H9 (cell line): ENCODE measurements around the gene CDC25C. TPM values are rescaled to one million over a fixed set of nuclear protein-coding genes. Genes with fewer than 3 reads are reported as not detected.

ENCODE experiments used
- DNase-seq: peaks from one replicate; pipeline ENCODE4 v3.0.0-alpha.2; 2017
- H2AFZ ChIP-seq: one replicate; pipeline ENCODE4 v1.6.1; 2013; ENCODE audit warnings: mild to moderate bottlenecking, low read length, control low read depth, moderate library complexity
- H2AK5ac ChIP-seq: 2 replicates; pipeline ENCODE4 v1.6.1; 2013; ENCODE audit warnings: low read length, control low read depth, mixed read lengths; ENCODE audit not compliant: insufficient read length
- H2BK120ac ChIP-seq: one replicate; pipeline ENCODE4 v1.6.1; 2013; ENCODE audit warnings: low read depth, mild to moderate bottlenecking, low read length, control low read depth, inconsistent platforms; ENCODE audit not compliant: poor library complexity, severe bottlenecking
- H2BK12ac ChIP-seq: 2 replicates; pipeline ENCODE4 v1.6.1; 2013; ENCODE audit warnings: low read length, control low read depth, mixed read lengths, low read depth; ENCODE audit not compliant: insufficient read length
- H2BK15ac ChIP-seq: 2 replicates; pipeline ENCODE4 v1.6.1; 2013; ENCODE audit warnings: low read depth, low read length, control low read depth
- H2BK20ac ChIP-seq: one replicate; pipeline ENCODE4 v1.6.1; 2013; ENCODE audit warnings: low read depth, mild to moderate bottlenecking, low read length, control low read depth, inconsistent platforms; ENCODE audit not compliant: poor library complexity, severe bottlenecking
- H2BK5ac ChIP-seq: 2 replicates; pipeline ENCODE4 v1.6.1; 2013; ENCODE audit warnings: low read length, control low read depth, mixed read lengths; ENCODE audit not compliant: insufficient read length
- H3K14ac ChIP-seq: 2 replicates; pipeline ENCODE4 v1.6.1; 2013; ENCODE audit warnings: low read length, control low read depth; ENCODE audit not compliant: insufficient read depth
- H3K18ac ChIP-seq: 2 replicates; pipeline ENCODE4 v1.6.1; 2013; ENCODE audit warnings: low read depth, mild to moderate bottlenecking, mixed read lengths, low read length, control low read depth; ENCODE audit not compliant: insufficient read length
- H3K23ac ChIP-seq: 2 replicates; pipeline ENCODE4 v1.6.1; 2013; ENCODE audit warnings: low read length, control low read depth, mixed read lengths, low read depth; ENCODE audit not compliant: insufficient read length
- H3K23me2 ChIP-seq: 2 replicates; pipeline ENCODE4 v1.6.1; 2013; ENCODE audit warnings: low read depth, mild to moderate bottlenecking, mixed read lengths, low read length, control low read depth; ENCODE audit not compliant: insufficient read length, poor library complexity, severe bottlenecking
- H3K27ac ChIP-seq: 2 replicates; pipeline ENCODE4 v1.5.1; 2013; ENCODE audit warnings: low read length, control low read depth, mixed read lengths, low read depth; ENCODE audit not compliant: insufficient read length
- H3K27me3 ChIP-seq: 2 replicates; pipeline ENCODE4 v1.6.1; 2013; ENCODE audit warnings: low read length, control low read depth, inconsistent platforms; ENCODE audit not compliant: insufficient read depth
- H3K4ac ChIP-seq: 2 replicates; pipeline ENCODE4 v1.6.1; 2013; ENCODE audit warnings: low read depth, mild to moderate bottlenecking, control low read depth, inconsistent platforms, low read length, moderate library complexity
- H3K4me1 ChIP-seq: 2 replicates; pipeline ENCODE4 v1.6.1; 2013; ENCODE audit warnings: low read length, control low read depth, inconsistent platforms; ENCODE audit not compliant: insufficient read depth
- H3K4me2 ChIP-seq: 2 replicates; pipeline ENCODE4 v1.6.1; 2013; ENCODE audit warnings: low read length, control low read depth, mixed read lengths; ENCODE audit not compliant: insufficient read length, insufficient read depth
- H3K56ac ChIP-seq: 2 replicates; pipeline ENCODE4 v1.6.1; 2013; ENCODE audit warnings: low read depth, mild to moderate bottlenecking, mixed read lengths, low read length, control low read depth; ENCODE audit not compliant: insufficient read length
- H3K79me1 ChIP-seq: 2 replicates; pipeline ENCODE4 v1.6.1; 2013; ENCODE audit warnings: low read depth, mild to moderate bottlenecking, moderate library complexity, low read length, control low read depth, inconsistent platforms; ENCODE audit not compliant: insufficient read depth, poor library complexity, severe bottlenecking
- H3K79me2 ChIP-seq: 2 replicates; pipeline ENCODE4 v1.6.1; 2013; ENCODE audit warnings: low read length, control low read depth, inconsistent platforms; ENCODE audit not compliant: insufficient read depth
- H3K9ac ChIP-seq: 2 replicates; pipeline ENCODE4 v1.6.1; 2013; ENCODE audit warnings: low read length, control low read depth, mixed read lengths; ENCODE audit not compliant: insufficient read length; ENCODE audit errors: extremely low read depth
- H3K9me3 ChIP-seq: one replicate; pipeline ENCODE4 v1.6.1; 2013; ENCODE audit warnings: low read depth, low read length, inconsistent platforms; ENCODE audit not compliant: control insufficient read depth
- H3T11ph ChIP-seq: one replicate; pipeline ENCODE4 v1.6.1; 2013; ENCODE audit warnings: mild to moderate bottlenecking, low read length, control low read depth, inconsistent platforms
- H4K20me1 ChIP-seq: one replicate; pipeline ENCODE4 v1.6.1; 2013; ENCODE audit not compliant: control insufficient read depth, insufficient read length, insufficient read depth
- H4K5ac ChIP-seq: 2 replicates; pipeline ENCODE4 v1.6.1; 2013; ENCODE audit warnings: low read depth, mild to moderate bottlenecking, mixed read lengths, low read length, control low read depth; ENCODE audit not compliant: insufficient read length
- H4K8ac ChIP-seq: replicated peaks from 2 replicates; pipeline ENCODE4 v1.6.1; 2013; ENCODE audit warnings: low read length, control low read depth, mixed read lengths, low read depth; ENCODE audit not compliant: insufficient read length
- H4K91ac ChIP-seq: 2 replicates; pipeline ENCODE4 v1.6.1; 2013; ENCODE audit warnings: low read depth, mild to moderate bottlenecking, moderate library complexity, mixed read lengths, low read length, control low read depth; ENCODE audit not compliant: insufficient read length
- H3K27ac Mint-ChIP-seq, 3 experiments: 2 replicates in 2 of 3; 3 replicates in 1 of 3; pipeline ENCODE4 v1.8.0; 2020 to 2021; ENCODE audit warnings: mixed read lengths in 3 of 3, mild to moderate bottlenecking in 1 of 3, moderate library complexity in 1 of 3
- H3K27me3 Mint-ChIP-seq: 2 replicates; pipeline ENCODE4 v1.8.0; 2021; ENCODE audit warnings: low read depth, mild to moderate bottlenecking, moderate library complexity, mixed read lengths
- H3K36me3 Mint-ChIP-seq, 3 experiments: 2 replicates in 2 of 3; 3 replicates in 1 of 3; pipeline ENCODE4 v1.8.0; 2020 to 2021; ENCODE audit warnings: low read depth in 3 of 3, mixed read lengths in 3 of 3; ENCODE audit not compliant: insufficient read depth in 1 of 3
- H3K4me1 Mint-ChIP-seq, 2 experiments: 2 replicates each; pipeline ENCODE4 v1.8.0; 2020; ENCODE audit warnings: mixed read lengths in 2 of 2
- H3K4me3 Mint-ChIP-seq, 2 experiments: 2 replicates in 1 of 2; 3 replicates in 1 of 2; pipeline ENCODE4 v1.8.0; 2020 to 2021; ENCODE audit warnings: mild to moderate bottlenecking in 2 of 2, mixed read lengths in 2 of 2, moderate library complexity in 1 of 2
- H3K9me3 Mint-ChIP-seq, 2 experiments: 2 replicates in 1 of 2; 3 replicates in 1 of 2; pipeline ENCODE4 v1.8.0; 2020; ENCODE audit warnings: mild to moderate bottlenecking in 2 of 2, mixed read lengths in 2 of 2, moderate library complexity in 1 of 2
- CTCF ChIP-seq: fragments of 200-600 bp; sonication (generic); conservative IDR thresholded peaks from 3 replicates; pipeline ENCODE4 v1.8.0; 2021; ENCODE audit warnings: antibody characterized with exemption, mild to moderate bottlenecking
- WGBS: extraction: QIAGEN DNeasy Blood & Tissue Kit; methylation state at CpG from one replicate; pipeline ENCODE4 v1.1.7; 2013; ENCODE audit warnings: missing lambda C conversion rate, low lambda C conversion rate, mixed read lengths; ENCODE audit not compliant: insufficient read length; ENCODE audit errors: extremely low coverage; 5-methylcytosine and 5-hydroxymethylcytosine counted together
- total RNA-seq: library from RNA; stranded (reverse); gene quantifications from 2 replicates; pipeline ENCODE4 v1.2.1, GENCODE V29; 2021

The CDC25C gene
- total RNA-seq, 1 experiment from 2014 or later = 22.8 TPM

DNA sequence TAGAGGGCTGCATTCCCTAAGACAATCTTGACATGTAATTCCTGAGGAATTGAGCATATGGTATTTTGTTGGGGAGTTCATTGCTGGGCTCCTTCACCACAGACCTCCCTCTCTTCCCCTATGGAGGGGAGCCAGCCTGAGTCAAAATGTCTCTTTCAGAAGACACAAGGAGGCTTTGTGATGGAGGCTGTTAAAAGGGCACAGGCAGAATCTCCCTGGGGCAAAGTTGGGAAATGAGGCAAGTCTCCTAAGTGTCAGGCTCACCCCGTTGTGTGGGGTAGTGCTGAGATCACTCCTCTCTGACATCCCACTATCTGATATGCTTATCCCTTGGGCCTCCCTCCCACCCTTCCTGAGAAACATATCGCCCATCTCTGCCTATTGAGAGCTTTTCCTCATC, 87.8 kb downstream of the CDC25C start:
- H3K4me1 Mint-ChIP-seq = peaks cover 19 to 31% of the 10 kb centered on the region in 2 experiments
- no peak overlapping the region for H4K5ac ChIP-seq
- no peak overlapping the region for H2AFZ ChIP-seq

More for the DNA sequence above, 87.8 kb downstream of the CDC25C start:
- Histone ChIP-seq H3K23ac (no peak overlapping the region), H3K18ac (no peak overlapping the region), H3K14ac (no peak overlapping the region), H3K4me1 (no peaks in the 10 kb centered on the region; the same call in 1 of the 2 replicates), H3K56ac (no peak overlapping the region), H2AK5ac (no peak overlapping the region), H3K27me3 (peaks cover 12% of the 10 kb centered on the region), H2BK5ac (no peak overlapping the region), H3K27ac (no peak overlapping the region), H3K9me3 (no peaks in the 10 kb centered on the region), H2BK15ac (no peak overlapping the region), H4K8ac (no peak overlapping the region), H3K79me1 (no peaks in the 10 kb centered on the region), H2BK12ac (no peak overlapping the region), H2BK20ac (no peak overlapping the region), H3K4ac (no peak overlapping the region), H4K91ac (no peak overlapping the region), H3T11ph (no peak overlapping the region), H4K20me1 (no peaks in the 10 kb centered on the region), H2BK120ac (no peak overlapping the region), H3K23me2 (peaks cover 3% of the 10 kb centered on the region), H3K9ac (no peak overlapping the region), H3K4me2 (no peak overlapping the region), H3K79me2 (no peaks in the 10 kb centered on the region)
- Mint-ChIP-seq H3K36me3 (no peaks in the 10 kb centered on the region), H3K4me3 (no peak overlapping the region), H3K27me3 (peaks cover 53% of the 10 kb centered on the region), H3K27ac (no peak overlapping the region), H3K9me3 (no peaks in the 10 kb centered on the region)
- WGBS = no CpG with 5 or more reads among the region's 2 CpGs
- no peak for TF ChIP-seq CTCF
- no peak for DNase-seq
